HG03060 (cell line): Measurements from ENCODE around the gene UBTD2.
"Not testable (repeated sequence)": the region's sequence is repeated elsewhere in the genome, so short reads cannot be mapped to it uniquely, and the experiment has no call there.

Source experiments
- ATAC-seq: cut with Tn5 transposase; IDR thresholded peaks from one replicate; pipeline ENCODE4 v1.9.1; 2021; ENCODE audit warnings: low read depth, moderate number of reproducible peaks; ENCODE audit not compliant: unreplicated experiment

The UBTD2 gene

GRCh38 chr5:172293054-172293744 is 9.6 kb upstream of the UBTD2 start:
- peak; percentile 67 for ATAC-seq

- ATAC-seq, result not testable (repeated sequence)
These were observed 8.3 kb upstream of the UBTD2 start for GRCh38 chr5:172291837-172292236.

GRCh38 chr5:172288465-172288864 is 4.9 kb upstream of the UBTD2 start:
- no peak for ATAC-seq

- ATAC-seq, result not testable (repeated sequence)
These were observed 3.6 kb upstream of the UBTD2 start for GRCh38 chr5:172287140-172287539.

GRCh38 chr5:172285226-172286143 is 1.9 kb upstream of the UBTD2 start:
- no peak for ATAC-seq

- no peak for ATAC-seq
These were observed 1.0 kb upstream of the UBTD2 start for GRCh38 chr5:172284611-172284980.

GRCh38 chr5:172283862-172284610 is 472 bp upstream of the UBTD2 start:
- ATAC-seq, result peak; percentile 38

GRCh38 chr5:172282272-172283019 is 1.1 kb downstream of the UBTD2 start:
- no peak for ATAC-seq

GRCh38 chr5:172281346-172281745 is 2.2 kb downstream of the UBTD2 start:
- ATAC-seq, result no peak

- no peak for ATAC-seq
These were observed 2.6 kb downstream of the UBTD2 start for GRCh38 chr5:172280929-172281328.

- no peak for ATAC-seq
These were observed 3.2 kb downstream of the UBTD2 start for GRCh38 chr5:172280317-172280716.

- no peak for ATAC-seq
These were observed 5.2 kb downstream of the UBTD2 start for GRCh38 chr5:172278356-172278755.

- no peak for ATAC-seq
These were observed 7.3 kb downstream of the UBTD2 start for GRCh38 chr5:172276214-172276613.

- ATAC-seq, result peak; percentile 42
These were observed 8.4 kb downstream of the UBTD2 start for GRCh38 chr5:172274951-172275753.

- no peak for ATAC-seq
These were observed 15.6 kb downstream of the UBTD2 start for GRCh38 chr5:172267943-172268342.

GRCh38 chr5:172266676-172267092 is 16.9 kb downstream of the UBTD2 start:
- no peak for ATAC-seq

GRCh38 chr5:172266071-172266675 is 17.4 kb downstream of the UBTD2 start:
- no peak for ATAC-seq

- no peak for ATAC-seq
These were observed 18.7 kb downstream of the UBTD2 start for GRCh38 chr5:172264815-172265395.

GRCh38 chr5:172255444-172255843 is 28.1 kb downstream of the UBTD2 start:
- ATAC-seq, result no peak
